GM12874 (cell line): ENCODE measurements around the gene CD93.

Experiments
- TF ChIP-seq, protein P1 (sequence below): IDR thresholded peaks from 2 replicates; pipeline ENCODE4 v1.5.1; 2011; ENCODE audit warnings: low read depth, mild to moderate bottlenecking, control low read depth, low read length, moderate library complexity; ENCODE audit not compliant: insufficient read depth

CD93 gene, protein sequence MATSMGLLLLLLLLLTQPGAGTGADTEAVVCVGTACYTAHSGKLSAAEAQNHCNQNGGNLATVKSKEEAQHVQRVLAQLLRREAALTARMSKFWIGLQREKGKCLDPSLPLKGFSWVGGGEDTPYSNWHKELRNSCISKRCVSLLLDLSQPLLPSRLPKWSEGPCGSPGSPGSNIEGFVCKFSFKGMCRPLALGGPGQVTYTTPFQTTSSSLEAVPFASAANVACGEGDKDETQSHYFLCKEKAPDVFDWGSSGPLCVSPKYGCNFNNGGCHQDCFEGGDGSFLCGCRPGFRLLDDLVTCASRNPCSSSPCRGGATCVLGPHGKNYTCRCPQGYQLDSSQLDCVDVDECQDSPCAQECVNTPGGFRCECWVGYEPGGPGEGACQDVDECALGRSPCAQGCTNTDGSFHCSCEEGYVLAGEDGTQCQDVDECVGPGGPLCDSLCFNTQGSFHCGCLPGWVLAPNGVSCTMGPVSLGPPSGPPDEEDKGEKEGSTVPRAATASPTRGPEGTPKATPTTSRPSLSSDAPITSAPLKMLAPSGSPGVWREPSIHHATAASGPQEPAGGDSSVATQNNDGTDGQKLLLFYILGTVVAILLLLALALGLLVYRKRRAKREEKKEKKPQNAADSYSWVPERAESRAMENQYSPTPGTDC

DNA sequence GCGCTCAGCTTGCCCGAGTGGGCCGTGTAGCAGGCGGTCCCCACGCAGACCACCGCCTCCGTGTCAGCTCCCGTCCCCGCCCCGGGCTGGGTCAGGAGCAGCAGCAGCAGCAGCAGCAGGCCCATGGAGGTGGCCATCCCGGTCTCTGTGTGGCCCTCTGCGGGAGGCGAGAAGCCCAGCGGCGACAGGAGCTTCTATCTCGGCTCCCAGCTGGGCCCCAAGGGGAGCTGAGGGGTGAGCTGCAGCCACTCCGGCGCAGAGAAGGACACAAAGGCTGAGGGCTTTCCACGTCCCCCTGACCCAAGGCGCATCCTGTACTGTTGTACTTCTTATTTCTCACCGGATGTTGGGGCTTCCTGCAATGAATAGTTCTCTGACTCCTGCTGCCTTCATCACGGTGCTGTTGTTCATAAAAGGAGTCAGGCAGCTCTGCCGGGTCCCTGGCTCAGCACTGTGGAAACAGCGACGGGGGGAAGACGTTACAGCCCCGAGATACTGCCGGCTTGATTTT is at the start of gene CD93:
Gene CD93, minus strand, starts transcription at position 269 of the 511 bp plus-strand sequence. Its CDS starts 132 bp downstream, at position 137.
- TF ChIP-seq, protein P1, sequence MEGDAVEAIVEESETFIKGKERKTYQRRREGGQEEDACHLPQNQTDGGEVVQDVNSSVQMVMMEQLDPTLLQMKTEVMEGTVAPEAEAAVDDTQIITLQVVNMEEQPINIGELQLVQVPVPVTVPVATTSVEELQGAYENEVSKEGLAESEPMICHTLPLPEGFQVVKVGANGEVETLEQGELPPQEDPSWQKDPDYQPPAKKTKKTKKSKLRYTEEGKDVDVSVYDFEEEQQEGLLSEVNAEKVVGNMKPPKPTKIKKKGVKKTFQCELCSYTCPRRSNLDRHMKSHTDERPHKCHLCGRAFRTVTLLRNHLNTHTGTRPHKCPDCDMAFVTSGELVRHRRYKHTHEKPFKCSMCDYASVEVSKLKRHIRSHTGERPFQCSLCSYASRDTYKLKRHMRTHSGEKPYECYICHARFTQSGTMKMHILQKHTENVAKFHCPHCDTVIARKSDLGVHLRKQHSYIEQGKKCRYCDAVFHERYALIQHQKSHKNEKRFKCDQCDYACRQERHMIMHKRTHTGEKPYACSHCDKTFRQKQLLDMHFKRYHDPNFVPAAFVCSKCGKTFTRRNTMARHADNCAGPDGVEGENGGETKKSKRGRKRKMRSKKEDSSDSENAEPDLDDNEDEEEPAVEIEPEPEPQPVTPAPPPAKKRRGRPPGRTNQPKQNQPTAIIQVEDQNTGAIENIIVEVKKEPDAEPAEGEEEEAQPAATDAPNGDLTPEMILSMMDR: no peak

DNA sequence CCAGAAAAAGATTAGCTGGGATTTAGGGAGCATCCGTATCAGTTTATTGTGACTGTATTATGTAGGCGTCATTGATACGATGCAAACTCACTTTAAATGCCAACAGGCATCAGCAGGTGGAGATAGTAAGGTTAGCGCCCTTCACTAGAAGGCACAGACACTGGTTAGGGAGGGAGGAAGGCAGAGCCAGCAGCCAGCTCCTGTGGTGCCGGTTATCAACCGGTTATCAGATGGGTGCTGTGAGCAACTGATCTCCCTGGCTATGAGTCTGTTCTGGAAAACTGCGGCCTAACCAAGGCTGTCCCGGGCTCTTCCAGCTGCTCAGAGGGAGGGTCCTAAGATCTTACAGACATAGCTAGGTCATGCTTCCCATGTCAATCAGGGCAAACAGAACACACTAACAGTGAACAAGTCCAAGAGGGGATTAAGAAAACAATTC is 47.5 kb upstream of the CD93 start:
- TF ChIP-seq, protein P1: no peak

DNA sequence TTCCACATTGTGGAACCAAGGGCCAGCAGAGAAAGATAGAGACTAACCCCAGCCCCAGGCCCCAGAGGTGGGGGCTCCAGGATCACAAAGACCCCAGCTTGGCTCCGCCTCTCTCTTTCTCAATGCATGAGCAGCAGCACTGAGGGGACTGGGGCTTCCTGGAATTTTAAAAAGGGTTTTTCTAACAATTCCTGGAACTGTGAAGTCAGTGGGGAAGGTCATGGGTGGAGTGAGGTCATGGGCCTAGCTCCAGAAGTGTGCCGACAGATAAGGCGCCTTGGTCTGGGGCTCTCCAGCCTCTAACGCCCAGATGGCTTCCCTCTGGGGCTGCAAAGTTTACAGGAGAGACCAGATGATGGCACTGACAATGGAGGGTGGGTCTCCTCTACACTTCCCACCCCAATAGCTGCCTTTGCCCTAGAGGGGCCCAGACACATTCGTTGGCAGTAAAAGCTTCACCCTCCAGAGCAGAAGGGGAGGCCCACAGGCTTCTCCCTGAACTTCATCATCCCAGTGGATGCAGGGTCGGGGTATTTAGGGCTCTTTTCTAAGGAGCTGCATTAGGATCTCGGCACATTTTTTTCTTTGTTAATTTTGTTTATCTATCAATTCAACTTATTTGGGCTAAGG is 46.9 kb upstream of the CD93 start:
- TF ChIP-seq, protein P1: no peak

DNA sequence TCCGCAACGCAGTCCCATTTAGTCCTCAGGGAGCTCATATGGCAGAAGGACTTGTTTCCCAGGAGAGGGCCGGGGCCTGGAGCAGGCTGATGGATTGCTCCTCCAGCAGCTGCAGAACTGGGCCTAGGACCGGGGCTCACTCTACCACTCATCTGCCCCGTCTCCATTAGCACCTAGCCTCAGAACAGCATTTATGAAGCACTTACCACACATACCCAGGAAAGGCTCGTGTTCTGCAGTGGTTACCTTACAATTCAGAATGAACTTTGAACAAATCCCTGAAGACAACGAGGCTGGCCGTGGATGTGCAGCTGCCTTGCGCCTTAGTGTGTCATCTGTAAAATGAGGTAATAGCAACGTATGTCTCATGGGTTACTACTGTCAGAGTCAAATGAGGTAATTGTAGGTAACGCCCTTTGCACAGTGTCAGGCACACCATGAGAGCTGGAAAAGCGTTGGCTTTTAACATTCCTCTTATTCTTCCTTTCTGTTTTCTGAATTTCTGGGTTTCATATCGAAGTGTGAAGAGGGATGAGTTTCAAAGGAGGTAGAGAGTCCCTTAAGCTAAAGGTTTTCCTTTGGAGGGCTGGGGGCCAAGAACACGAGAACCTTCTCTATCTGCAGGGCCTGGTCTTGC is 46.3 kb upstream of the CD93 start:
- TF ChIP-seq, protein P1: no peak

DNA sequence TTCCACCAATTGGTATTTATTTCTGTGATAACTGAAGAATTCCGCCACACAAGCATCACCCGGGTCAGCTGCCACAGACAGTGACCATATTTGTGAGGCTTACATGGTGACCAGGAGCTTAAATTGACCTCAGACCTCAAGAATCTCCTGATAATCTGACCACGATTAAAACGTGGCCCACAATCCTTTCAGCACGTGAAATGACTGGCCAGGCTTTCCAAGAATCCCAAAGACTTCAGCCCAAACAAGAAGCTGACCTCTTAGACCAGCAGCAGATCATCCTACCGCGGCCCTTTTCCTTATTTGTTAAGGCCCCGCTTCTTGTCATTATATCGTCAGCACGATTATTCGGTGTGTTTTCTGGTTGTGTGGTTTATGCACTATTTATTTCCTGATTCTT is 45.6 kb upstream of the CD93 start:
- TF ChIP-seq, protein P1: no peak

DNA sequence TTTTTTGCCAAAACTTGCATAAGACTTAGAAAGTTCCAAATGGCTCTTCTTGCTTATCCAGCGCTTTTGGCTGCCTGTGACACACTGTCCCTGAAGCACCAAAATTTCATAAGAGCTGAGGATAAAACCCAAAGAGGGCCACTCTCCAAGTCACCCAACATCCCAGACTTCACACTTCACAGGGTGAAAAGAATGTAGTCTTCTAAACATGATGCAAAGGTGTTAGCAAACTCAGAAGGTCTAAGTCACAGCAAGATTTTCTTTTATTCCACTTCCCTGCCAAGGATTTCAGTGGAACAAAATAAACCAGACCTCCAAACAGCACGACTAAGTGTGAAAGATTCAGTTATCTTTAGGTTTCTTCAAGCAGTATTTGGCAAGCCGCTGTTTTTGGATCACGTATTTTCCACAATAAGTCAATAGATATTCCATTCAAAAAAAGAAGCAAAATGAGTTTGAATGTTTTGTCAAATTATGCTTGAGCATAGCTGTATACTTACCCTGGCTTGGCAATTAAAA is 44.6 kb upstream of the CD93 start:
- TF ChIP-seq, protein P1: no peak
